HG02973 (cell line): ENCODE results near the gene CHAC1.

Experiments used
- ATAC-seq: cut with Tn5 transposase; IDR thresholded peaks from one replicate; pipeline ENCODE4 v1.9.1; 2021; ENCODE audit warnings: moderate library complexity; ENCODE audit not compliant: unreplicated experiment

The CHAC1 gene, protein sequence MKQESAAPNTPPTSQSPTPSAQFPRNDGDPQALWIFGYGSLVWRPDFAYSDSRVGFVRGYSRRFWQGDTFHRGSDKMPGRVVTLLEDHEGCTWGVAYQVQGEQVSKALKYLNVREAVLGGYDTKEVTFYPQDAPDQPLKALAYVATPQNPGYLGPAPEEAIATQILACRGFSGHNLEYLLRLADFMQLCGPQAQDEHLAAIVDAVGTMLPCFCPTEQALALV

DNA sequence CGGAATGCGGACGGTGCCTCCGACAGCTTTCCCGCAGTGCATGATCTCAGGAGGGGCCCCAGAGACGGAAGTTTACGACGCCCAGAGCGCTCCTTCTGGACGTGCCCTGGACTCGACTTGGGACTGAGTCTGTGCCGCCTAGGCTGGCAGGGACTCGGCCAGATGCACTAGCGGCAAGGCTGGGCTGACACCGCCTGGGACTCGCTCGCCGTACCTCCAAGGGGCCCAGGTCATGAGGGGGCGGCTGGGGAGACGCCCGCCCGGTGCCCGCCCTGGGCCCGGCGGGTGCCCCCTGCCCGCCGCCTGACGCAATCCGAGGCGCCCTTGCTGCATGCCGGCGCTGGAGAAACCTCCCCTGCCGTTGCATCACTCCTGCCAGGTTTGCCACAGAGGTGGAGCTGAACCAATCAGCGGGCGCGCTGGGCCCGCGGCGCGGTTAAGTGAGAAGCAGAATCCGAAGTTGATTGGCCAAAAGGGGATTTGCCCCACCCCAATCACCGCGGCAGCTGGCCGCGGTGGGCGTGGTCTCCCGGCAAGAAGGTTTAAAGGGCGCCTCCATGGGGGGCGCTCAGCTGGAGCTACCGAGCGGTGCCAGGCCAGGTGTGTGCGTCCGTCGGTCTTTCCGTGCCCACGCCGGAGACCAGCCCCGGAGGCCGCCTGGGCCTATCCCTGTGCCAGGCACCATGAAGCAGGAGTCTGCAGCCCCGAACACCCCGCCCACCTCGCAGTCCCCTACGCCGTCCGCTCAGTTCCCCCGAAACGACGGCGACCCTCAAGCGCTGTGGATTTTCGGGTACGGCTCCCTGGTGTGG is at the start of gene CHAC1:
Gene CHAC1, plus strand, starts transcription at position 571 of the 812 bp plus-strand sequence. Its CDS starts 113 bp downstream, at position 684.
- ATAC-seq, result peak; percentile 87

DNA sequence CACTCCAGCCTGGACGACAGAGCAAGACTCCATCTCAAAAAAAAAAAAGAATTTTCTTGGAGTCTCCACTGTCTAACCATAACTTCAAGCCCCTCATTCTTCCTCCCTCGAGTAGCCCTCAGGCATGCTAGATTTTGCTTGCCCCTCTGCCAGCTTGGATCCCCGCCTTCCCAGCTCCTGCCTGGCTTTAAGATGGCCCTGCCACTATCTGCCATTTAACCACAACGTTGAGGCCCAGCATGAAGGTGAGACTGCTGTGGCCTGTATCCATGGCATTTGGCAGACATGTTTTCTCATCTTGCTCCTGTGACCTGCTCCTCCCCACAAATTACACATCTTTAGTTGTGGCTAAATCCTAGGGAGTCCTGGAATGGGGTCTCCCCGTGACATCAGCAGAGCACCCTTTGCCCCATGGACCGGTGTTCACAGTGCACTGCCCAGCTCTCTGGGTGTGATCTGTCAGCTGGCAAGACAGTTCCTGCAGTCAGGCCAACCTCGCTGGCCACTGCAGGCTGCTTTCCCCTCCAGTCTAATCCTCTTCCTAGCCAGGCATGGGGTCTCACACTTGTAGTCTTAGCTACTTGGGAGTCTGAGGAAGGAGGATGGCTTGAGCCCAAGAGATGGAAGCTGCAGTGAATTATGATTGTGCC is 48.6 kb upstream of the CHAC1 start:
- no peak for ATAC-seq

DNA sequence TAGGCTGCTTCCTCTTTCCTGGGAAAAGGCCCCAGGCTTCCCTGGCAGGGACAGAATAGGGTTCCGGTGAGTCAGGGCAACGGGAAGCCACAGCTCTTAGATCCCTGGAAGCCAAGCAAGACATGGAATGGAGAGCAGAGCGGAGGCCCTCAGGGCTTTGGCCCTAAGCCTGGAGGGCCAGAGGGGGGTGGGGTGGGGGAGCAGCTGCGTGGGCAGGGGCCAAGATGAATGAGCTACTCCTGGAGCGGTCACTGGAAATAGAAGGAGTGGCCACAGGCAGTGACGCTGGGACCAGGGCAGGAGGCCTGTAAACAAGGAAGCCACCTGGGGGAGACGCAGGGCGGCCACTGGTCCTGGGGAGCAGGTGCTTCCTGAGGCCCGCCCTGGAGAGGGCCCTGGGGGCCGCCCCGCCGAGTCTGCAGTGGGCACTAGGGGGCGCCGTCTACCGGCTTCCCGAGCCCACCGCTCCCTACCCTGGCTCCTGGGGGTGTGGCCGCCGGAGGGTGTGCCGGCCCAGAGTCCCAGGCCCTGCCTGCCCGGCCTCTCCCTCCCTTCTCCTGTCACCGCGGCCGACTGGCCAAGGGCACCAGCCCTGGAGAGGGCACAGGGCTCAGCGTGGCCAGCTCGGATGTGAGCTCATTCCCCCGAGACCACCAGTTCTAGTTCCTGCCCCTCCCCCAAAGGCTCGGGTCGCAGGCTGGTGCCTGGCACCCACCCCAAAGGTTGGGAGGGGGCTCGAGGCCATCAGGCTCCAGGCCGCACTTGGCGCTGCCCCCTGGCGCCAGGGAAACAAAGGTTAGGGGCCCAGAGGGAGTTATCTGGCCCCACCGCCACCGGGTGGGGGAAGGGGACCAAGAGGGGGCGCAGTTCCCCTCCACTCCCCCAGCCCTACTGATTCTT is 46.9 kb upstream of the CHAC1 start:
- peak; percentile 62 for ATAC-seq

DNA sequence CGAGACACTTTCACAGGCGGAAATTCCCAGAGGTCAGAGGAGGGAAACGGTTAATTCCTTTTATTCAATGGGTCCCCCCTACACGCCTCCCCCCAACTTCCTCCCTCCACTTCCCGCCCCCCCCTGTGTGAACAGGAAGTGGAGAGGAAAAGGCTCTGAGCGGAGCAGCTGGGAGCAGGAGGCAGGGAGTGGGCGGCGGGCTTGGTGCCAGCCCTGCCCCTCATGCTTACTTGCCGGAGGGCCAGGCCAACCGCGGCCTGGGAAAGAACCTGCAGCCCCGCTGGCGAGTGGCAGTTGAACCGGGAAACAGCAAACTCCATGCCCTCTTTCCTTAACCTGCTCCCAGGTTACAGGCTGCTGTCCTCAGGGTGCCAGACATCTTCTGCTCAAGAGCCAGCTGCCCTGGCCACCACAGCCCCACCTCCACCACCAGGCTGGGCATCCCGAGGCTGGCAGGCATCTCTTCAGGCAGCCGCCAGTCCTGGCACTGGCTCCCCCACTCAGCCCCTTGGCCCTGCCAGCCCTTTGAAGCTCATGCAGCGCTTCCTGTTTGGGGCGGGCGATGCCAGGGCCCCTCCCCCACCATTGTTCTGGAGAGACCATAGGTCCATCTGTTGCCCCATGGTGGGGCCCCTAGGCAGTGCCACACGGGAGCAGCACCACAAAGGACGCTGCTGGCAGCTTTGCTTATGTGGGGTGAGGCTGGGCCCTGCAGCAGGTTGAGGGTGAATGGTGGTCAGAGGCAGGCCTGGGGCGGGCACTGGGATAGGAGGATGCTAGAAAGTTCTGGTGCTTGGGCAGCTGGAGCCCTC is 46.1 kb upstream of the CHAC1 start:
- no peak for ATAC-seq

DNA sequence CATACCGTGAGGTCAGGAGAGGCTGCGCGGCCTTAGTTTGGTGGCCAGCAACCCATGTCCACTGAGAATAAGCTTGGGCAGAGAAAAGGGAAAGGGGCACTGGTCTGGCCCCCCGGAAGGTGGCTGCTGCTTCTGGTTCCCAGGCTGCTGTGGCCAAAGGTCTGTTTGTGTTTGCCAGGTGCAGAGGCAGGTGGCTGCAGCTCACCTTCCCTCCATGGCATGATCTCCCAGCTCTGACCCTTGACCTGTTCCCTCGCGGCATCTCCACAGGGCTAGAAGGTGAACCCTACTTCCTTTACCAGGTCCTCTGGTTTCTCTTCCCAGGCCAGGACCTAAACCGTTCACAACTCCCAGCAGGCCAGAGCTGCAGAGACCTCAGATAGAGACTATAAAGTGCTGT is 45.2 kb upstream of the CHAC1 start:
- ATAC-seq, result no peak

DNA sequence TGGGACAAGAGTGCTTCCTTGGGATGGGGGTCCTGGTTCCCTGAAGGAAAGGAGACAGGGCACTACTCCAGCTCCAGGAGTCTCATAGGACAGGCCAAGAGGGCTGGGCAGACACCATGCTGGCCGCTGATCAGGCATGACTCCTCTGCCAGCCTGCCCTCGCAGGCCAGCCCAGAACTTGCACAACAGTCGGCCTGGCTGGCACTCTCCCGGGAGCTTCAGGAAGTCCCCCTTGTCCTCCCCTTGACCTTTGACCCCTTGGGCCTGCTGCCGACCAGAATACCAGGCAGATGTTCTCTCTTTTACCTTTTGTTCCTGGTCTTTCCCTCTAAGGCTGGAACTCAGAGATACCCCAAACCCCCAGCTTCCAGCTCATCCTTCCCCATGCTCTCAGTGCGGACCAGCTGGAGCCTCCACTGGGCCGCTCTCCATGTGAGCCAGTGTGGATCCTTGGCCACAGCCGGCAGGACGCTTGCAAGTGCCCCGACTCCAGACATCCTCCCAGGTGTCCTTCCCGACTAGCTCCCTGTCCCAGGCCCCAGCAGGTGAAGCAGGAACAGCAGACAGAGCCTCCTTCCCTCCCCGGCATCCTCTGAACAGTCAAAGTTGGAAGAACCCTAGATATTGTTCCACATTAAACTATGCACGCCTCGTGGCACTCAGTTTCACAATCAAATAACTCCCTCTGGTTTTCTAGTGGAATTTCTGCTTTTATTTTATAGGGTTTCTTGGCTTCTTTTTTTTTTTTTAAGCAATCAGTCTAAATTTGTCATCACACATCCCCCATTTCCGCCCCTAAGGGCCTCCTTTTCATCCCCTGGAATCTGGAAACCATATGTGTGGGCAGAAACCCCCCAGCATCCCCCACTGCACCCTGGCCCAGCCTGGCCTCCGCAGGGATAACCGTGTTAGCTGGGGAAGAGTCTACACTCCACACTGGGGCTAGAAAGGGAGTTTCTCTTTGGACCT is 43.3 kb upstream of the CHAC1 start:
- ATAC-seq, result no peak

DNA sequence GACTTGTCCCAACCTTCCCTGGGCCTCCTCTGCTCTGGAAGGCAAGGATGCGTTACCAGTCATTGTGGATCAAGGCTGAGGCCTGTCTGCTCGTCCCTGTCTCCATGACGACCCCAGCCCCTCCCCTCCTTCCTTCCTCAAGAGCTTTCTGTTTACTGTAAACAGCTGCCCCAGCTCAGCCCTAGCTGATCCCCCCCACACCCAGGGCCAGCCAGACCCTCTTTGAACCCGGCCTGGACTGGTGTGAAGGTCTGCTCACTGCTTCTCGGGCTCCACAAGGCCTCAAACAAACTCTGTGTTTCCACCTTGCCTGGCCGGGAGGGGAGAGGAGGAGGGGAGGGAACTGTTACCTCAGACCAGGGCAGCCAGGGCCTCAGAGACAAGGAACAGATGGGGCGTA is 42.1 kb upstream of the CHAC1 start:
- ATAC-seq, result no peak

DNA sequence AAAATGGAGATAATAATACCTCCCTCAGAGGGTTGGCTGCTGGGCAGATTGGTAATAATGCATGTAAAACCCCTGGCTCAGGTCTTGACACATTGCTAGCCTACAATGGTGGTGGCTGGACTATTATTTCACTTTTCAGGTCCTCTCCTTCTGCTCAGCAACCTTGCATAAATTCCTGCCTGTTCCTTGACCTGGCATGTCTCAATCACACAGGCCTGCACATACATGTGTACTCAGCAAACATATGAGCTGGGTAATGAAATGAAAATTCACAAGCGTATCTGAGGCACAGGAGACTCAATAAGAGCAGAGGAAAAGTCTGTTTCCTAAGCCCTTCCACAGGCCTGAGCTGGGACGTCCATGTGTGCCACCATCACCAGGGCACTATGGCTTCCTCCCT is 41.6 kb upstream of the CHAC1 start:
- no peak for ATAC-seq

DNA sequence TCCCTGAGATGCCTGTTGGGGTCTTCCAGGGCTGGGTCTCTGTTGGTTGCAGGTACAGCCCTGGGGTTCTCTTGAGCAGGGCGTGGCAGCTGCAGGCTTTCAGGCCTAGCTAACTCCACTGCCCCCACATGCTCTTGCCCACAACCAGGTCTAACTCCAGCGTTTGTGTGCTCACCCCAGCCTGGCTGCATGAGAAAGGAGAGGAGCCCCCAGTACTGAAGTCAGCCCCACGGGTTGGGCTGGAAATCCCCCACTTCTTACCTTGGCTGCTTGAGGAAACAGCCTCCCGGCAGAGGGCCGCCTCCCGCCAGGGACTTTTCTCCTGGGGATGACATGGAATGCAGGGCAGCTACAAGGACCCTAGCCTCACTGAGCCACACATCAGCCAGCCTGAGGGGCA is 40.8 kb upstream of the CHAC1 start:
- no peak for ATAC-seq

DNA sequence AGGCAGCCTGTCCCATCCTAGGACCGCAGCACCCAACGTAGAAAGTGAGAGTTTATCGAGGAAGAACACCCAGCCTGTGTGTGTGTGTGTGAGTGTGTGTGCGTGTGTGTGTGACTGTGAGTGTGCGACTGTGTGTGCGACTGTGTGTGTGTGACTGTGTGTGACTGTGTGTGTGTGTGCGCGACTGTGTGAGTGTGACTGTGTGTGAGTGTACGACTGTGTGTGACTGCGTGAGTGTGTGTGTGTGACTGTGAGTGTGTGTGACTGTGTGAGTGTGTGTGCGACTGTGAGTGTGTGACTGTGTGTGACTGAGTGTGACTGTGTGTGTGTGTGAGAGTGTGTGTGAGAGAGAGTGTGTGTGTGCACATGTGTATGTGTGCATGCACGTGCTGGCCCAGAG is 39.3 kb upstream of the CHAC1 start:
- no peak for ATAC-seq

DNA sequence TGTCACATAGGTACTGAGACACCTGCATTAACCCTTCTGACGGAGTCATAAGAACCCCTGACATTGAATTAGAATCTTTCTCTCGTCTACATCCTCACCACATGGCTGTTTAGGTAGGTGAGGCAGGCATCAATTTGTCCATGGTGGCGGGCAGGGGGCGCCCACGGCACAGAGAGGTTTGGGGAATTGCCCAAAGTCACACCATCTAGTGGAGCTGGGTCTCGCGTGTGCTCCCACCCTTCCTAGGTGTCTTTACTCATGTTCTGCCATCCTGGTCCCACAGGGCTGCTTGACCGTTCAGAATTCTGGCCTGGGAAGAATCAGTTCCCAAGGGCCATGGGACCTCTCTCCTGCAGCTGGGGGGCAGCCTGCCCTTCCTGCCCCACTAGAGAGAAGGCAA is 38.8 kb upstream of the CHAC1 start:
- ATAC-seq, result no peak

DNA sequence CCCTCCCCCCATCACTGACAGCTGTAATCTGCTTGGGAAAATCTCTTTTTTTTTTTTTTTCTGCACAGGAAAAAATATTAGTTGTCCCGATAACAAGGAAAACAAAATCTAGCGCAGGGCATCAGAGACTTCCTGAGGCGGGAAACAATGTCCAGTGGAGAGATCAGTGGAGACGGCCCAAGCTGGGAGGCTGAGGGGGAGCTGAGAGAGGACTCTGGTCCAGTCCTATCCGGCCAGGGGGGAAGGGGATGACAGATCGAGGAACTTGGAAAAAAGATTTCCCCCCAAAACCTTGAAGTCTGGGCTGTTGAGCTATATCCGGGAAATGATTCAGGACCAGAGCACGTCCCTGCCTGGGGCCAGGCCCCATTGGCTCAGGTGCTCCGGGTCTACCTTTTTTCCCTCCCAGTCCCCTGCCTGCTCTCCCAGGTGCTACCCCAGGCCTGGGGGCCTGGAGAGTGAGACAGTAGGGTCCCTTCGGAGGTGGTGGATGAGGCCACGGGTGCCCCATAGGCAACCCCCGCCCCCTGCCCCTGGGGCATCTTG is 38.1 kb upstream of the CHAC1 start:
- ATAC-seq, result no peak

DNA sequence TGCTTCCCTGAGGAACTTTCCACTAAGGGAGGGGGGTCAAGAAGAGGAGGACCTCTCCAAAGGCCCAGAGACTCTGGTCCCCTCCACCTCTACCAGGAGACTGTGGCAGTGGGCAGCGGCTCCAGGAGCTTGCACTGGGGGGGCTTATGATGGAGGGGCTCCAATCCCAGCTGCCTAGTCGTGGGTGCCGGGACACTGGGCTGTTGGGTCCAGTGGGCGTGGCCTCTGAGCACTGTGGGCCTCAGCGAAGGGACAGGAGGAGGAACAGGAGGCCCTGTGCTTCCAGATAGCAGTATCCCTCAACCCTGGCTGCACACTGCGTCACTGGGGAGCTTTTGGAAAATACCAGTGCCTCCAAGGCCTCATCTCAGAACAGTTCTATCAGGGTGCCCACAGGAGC is 37.6 kb upstream of the CHAC1 start:
- no peak for ATAC-seq

DNA sequence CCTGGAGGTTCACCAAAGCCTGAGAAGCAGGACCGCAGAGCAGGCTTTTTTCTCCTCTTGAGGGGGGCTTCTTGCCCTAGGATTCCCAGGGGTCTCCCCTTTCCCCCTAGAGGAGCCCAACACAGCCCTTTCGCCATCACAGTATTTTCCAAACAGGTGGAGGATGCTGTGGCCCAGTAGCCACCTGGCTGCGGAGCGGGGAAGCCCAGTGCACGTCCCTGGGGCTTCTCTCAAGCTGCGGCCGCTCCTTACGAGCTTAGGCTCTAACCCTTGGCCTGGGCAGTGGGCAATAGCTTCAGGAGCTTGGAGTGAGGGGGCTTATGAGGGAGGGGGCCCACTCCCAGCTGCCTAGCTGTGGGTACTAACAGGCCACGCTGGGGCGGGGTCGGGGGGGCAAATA is 35.7 kb upstream of the CHAC1 start:
- no peak for ATAC-seq

DNA sequence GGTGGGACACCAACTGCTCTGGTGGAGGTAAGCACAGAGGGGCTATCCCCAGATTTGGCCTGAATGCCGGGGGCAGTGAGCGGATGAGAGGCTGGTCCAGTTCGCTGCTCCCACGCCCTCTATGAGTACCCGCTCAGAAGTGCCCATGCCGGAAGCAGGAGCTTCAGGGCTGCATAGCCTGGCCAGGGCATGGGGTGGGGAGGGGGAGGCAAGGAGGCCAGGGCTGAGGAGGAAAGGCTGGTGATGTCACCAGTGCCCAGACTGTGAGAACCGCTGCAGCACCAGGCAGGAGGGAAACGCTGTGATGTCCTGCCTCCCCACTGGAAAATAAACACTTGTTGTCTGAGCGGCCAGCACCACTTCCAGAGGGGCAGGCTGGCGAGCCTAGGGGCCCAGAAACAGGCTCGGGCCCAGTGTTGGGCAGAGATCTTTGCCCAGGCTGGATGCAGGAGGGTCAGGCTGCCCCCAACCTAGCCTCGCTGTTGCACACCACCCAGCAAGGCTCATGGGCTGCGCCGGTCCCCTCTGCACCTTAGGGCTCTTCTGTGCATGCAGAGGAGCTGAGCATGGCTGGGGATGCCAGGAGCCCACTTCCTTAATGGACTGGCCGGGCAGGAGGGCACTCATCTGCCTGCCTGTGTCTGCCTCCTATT is 35.0 kb upstream of the CHAC1 start:
- ATAC-seq, result no peak

DNA sequence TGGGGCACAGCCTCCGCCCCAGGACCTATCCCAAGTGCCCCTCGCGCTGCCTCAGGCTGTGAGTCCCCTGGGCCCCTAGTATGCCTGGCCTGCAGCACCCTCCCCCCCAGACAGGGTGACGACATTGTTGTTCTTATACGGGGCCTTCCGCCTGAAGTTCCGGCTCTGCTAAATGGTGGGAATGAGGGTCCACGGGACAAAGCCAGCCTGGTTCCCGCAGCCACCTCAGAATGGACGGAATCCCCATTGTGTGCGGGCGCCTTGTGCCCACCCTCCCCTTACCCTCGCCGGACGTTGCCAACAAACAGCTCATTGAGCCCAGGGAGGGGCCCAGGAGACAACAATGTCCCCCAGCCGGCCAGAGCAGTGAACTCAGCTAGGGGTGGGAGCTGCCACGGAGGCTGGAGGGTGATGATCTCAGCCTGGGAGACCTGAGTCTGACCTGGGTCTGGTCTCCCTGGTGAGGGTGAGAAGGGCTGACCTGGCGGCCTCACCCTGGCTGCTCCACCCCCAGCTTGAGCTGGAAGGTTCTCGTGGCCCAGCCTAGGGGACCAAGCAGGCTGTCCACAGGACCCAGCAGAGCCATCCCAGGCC is 34.4 kb upstream of the CHAC1 start:
- no peak for ATAC-seq

DNA sequence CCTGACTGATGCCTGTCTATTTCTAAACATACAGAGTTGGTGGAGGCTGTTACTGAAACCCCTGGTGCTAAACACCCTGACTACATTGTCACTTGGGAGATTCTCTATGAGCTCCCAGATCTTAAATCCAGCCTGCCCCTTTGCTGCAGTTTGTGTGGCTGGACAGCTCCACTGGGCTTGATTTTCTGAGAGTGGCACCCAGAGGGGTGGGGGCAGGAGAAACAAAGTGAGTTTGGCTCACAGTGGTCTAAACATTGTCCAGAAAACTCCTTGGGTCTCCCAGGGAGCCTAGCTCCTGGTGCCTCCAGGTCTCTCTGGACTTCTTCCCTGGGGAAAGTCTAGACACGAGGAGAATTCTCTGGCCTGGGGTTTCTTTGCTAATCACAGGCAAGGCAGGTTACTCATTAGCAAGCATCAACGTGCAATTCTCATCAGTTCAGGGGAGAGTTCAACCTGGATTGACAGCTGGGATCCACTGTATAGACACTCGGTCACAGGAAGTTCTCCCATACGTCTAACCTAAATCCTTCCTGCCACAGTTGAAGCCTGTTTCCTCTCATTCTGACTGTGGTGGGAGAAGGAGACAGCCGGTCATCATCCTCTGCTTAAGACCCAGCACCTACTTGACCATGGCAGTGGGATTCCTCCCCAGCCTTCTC is 31.2 kb upstream of the CHAC1 start:
- no peak for ATAC-seq
